ENCODE data around the gene BAHCC1. TPM values are rescaled to one million over a fixed set of nuclear protein-coding genes. Genes with fewer than 3 reads are reported as not detected.
A peak's percentile ranks its signal among the peaks of the same experiment; 100 is the strongest.

BAHCC1 gene
- total RNA-seq, 1 experiment from 2014 or later: 29.8 TPM

GRCh38 chr17:81487487-81488275, 92.4 kb downstream of the BAHCC1 start (continued):
- peak; percentile 78; the same call in 1 of the 2 replicates for TF ChIP-seq IRF1 (CRISPR knock-in tag; IDR thresholded peaks at IDR 0.05)
- peak; percentile 80 for TF ChIP-seq ETV6 (CRISPR knock-in tag; IDR thresholded peaks at IDR 0.05)
- 0 out of 2 replicates have a peak, but pooled peaks have one; percentile 24 for TF ChIP-seq ZBTB21 (CRISPR knock-in tag; IDR thresholded peaks at IDR 0.05; ENCODE audit: borderline replicate concordance)
- no peak for TF ChIP-seq SMAD4 (CRISPR knock-in tag; IDR thresholded peaks at IDR 0.05)
- no peak for TF ChIP-seq ZMAT4 (CRISPR knock-in tag; IDR thresholded peaks at IDR 0.05)
- peak; percentile 34; the same call in 1 of the 2 replicates for TF ChIP-seq TEAD1 (CRISPR knock-in tag; IDR thresholded peaks at IDR 0.05)
- TF ChIP-seq SP1 (CRISPR knock-in tag; conservative IDR thresholded peaks at IDR 0.05): 0 out of 2 replicates have a peak, but pooled peaks have one; percentile 32
- TF ChIP-seq ZNF396 (CRISPR knock-in tag; IDR thresholded peaks at IDR 0.05; ENCODE audit: borderline replicate concordance): no peak
- 0 out of 2 replicates have a peak, but pooled peaks have one; percentile 35 for TF ChIP-seq GTF2I (CRISPR knock-in tag; conservative IDR thresholded peaks at IDR 0.05)
- TF ChIP-seq, protein P1, sequence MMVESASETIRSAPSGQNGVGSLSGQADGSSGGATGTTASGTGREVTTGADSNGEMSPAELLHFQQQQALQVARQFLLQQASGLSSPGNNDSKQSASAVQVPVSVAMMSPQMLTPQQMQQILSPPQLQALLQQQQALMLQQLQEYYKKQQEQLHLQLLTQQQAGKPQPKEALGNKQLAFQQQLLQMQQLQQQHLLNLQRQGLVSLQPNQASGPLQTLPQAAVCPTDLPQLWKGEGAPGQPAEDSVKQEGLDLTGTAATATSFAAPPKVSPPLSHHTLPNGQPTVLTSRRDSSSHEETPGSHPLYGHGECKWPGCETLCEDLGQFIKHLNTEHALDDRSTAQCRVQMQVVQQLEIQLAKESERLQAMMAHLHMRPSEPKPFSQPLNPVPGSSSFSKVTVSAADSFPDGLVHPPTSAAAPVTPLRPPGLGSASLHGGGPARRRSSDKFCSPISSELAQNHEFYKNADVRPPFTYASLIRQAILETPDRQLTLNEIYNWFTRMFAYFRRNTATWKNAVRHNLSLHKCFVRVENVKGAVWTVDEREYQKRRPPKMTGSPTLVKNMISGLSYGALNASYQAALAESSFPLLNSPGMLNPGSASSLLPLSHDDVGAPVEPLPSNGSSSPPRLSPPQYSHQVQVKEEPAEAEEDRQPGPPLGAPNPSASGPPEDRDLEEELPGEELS (CRISPR knock-in tag; IDR thresholded peaks at IDR 0.05): peak; percentile 78; the same call in 1 of the 2 replicates
- no peak for TF ChIP-seq HMGXB4 (CRISPR knock-in tag; IDR thresholded peaks at IDR 0.05)
- peak; percentile 69 for TF ChIP-seq E2F5 (CRISPR knock-in tag; IDR thresholded peaks at IDR 0.05)
- TF ChIP-seq USF2 (CRISPR knock-in tag; IDR thresholded peaks at IDR 0.05): 0 out of 2 replicates have a peak, but pooled peaks have one; percentile 34
- TF ChIP-seq ARID4B (CRISPR knock-in tag; IDR thresholded peaks at IDR 0.05; ENCODE audit: borderline replicate concordance): 0 out of 2 replicates have a peak, but pooled peaks have one; percentile 9
- TF ChIP-seq, protein P2, sequence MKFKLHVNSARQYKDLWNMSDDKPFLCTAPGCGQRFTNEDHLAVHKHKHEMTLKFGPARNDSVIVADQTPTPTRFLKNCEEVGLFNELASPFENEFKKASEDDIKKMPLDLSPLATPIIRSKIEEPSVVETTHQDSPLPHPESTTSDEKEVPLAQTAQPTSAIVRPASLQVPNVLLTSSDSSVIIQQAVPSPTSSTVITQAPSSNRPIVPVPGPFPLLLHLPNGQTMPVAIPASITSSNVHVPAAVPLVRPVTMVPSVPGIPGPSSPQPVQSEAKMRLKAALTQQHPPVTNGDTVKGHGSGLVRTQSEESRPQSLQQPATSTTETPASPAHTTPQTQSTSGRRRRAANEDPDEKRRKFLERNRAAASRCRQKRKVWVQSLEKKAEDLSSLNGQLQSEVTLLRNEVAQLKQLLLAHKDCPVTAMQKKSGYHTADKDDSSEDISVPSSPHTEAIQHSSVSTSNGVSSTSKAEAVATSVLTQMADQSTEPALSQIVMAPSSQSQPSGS (CRISPR knock-in tag; IDR thresholded peaks at IDR 0.05; ENCODE audit: borderline replicate concordance, low read depth): no peak
- peak; percentile 83 for TF ChIP-seq TP53 (CRISPR knock-in tag; IDR thresholded peaks at IDR 0.05)
- peak; percentile 44; the same call in 1 of the 2 replicates for TF ChIP-seq GABPB1 (CRISPR knock-in tag; IDR thresholded peaks at IDR 0.05)
- TF ChIP-seq E2F4 (CRISPR knock-in tag; IDR thresholded peaks at IDR 0.05; ENCODE audit: borderline replicate concordance, low read depth): no peak
- TF ChIP-seq ZNF138 (CRISPR knock-in tag; conservative IDR thresholded peaks at IDR 0.05): 0 out of 2 replicates have a peak, but pooled peaks have one; percentile 24
- TF ChIP-seq CREM (CRISPR knock-in tag; IDR thresholded peaks at IDR 0.05): peak; percentile 29; the same call in 1 of the 2 replicates
- TF ChIP-seq PRRX2 (CRISPR knock-in tag; IDR thresholded peaks at IDR 0.05): no peak
- TF ChIP-seq, protein P3, sequence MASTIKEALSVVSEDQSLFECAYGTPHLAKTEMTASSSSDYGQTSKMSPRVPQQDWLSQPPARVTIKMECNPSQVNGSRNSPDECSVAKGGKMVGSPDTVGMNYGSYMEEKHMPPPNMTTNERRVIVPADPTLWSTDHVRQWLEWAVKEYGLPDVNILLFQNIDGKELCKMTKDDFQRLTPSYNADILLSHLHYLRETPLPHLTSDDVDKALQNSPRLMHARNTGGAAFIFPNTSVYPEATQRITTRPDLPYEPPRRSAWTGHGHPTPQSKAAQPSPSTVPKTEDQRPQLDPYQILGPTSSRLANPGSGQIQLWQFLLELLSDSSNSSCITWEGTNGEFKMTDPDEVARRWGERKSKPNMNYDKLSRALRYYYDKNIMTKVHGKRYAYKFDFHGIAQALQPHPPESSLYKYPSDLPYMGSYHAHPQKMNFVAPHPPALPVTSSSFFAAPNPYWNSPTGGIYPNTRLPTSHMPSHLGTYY (CRISPR knock-in tag; IDR thresholded peaks at IDR 0.05): no peak
